ENCODE data around the gene CIAO2B.
A peak's percentile ranks its signal among the peaks of the same experiment; 100 is the strongest.
"Not testable (repeated sequence)": the region's sequence is repeated elsewhere in the genome, so short reads cannot be mapped to it uniquely, and the experiment has no call there.

The CIAO2B gene

DNA sequence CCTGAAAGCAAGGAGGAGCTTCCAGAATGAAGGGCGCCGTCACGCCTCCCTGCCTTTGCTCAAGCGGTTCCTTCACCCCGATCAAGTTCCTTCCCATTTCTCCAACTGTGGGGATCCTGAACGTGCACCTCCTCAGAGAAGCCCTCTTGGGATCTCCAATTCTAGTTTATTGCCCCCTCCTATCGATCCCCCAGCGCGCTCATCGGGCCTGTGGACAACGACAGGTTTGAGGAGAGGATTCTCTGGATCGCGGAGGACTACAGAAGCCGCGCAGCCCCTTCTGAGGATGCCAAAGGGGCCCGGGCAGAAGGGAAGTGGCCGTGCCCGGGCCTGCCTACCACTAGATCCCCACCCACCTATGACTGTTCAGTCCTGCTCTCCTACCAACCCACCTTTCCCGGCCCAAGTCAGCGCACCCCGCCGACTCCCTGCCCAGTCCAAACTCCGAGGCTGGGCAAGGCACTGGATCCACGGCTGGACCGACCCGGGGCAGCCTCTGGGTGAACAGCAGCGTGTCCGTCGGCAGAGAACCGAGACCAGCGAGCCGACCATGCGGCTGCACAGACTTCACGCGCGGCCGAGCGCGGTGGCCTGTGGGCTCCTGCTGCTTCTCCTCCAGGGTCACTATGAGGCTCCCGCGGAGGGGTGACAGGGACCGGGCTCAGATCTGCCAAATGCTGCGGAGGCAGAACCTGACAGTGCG, 14.1 kb upstream of the CIAO2B start:
- H3K4me3 Mint-ChIP-seq = no peak overlapping the region
- no peak overlapping the region for H3K27ac Mint-ChIP-seq
- peaks cover 10% of the 10 kb centered on the region for H3K9me3 Mint-ChIP-seq
- H3K4me1 Mint-ChIP-seq = peaks cover 39% of the 10 kb centered on the region
- H3K36me3 Mint-ChIP-seq (ENCODE audit: low read depth) = no peaks in the 10 kb centered on the region
- peaks cover 55% of the 10 kb centered on the region for H3K27me3 Mint-ChIP-seq (ENCODE audit: low read depth, poor library complexity)
- TF ChIP-seq, protein P1, sequence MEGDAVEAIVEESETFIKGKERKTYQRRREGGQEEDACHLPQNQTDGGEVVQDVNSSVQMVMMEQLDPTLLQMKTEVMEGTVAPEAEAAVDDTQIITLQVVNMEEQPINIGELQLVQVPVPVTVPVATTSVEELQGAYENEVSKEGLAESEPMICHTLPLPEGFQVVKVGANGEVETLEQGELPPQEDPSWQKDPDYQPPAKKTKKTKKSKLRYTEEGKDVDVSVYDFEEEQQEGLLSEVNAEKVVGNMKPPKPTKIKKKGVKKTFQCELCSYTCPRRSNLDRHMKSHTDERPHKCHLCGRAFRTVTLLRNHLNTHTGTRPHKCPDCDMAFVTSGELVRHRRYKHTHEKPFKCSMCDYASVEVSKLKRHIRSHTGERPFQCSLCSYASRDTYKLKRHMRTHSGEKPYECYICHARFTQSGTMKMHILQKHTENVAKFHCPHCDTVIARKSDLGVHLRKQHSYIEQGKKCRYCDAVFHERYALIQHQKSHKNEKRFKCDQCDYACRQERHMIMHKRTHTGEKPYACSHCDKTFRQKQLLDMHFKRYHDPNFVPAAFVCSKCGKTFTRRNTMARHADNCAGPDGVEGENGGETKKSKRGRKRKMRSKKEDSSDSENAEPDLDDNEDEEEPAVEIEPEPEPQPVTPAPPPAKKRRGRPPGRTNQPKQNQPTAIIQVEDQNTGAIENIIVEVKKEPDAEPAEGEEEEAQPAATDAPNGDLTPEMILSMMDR (IDR thresholded peaks at IDR 0.05) = no peak
- DNase-seq = peak; percentile 32

DNA sequence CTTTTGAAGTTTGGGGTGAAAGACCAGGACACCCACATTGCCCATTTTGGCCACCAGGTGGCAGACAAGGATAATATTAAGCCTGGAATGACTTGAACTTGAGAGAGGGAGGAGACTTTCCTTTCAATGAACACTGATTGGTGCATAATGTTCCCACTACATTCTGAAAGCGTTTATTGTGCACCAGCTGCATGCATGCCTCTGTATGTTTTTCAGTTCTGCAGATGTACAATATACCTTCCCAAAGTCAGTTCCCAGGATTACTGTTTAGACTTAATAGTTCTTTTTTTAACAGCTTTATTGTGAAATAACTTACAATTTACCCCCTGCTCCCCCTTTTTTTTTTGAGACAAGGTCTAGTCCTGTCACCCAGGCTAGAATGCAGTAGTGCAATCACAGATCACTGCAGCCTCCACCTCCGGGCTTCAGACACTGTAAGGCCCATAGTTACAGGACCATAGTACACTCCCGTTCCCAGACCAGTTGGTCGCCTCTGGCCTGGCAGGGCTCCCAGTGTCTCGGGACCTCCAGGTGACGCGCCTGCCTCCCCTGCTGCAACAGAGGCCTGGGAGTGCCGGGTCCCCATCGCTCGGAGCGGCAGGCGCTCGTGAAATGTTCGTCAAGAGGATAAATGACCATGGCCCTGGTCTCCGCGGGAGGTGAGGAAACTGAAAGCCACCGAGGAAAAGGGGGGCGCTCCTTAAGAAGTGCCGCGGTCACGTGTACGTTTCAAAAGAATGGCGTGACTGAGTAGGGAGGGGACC, 13.3 kb upstream of the CIAO2B start:
- peaks cover 55% of the 10 kb centered on the region for H3K27me3 Mint-ChIP-seq (ENCODE audit: low read depth, poor library complexity)
- H3K36me3 Mint-ChIP-seq (ENCODE audit: low read depth) = peaks cover 8% of the 10 kb centered on the region
- no peak overlapping the region for H3K4me3 Mint-ChIP-seq
- no peak overlapping the region for H3K27ac Mint-ChIP-seq
- peaks cover 33% of the 10 kb centered on the region for H3K4me1 Mint-ChIP-seq
- TF ChIP-seq, protein P1 (IDR thresholded peaks at IDR 0.05) = peak; percentile 81
- DNase-seq = peak; percentile 87
- H3K9me3 Mint-ChIP-seq = peaks cover 10% of the 10 kb centered on the region

DNA sequence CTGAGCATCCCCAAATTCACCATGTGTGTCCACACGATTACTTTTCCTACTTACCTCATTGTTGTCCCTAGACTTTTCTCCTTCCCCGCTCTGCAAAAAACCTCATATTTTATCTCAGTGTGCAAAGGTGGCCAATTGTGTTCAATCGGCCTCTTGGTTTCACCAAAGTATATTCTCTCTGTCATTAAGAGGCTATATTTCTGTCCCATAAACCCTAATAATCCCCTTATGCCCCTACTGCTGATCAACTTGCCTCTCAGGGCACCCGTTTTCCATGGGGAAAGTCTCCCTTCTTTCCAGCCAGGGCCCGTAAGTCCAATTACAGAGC, 12.7 kb upstream of the CIAO2B start:
- no peak for DNase-seq
- H3K36me3 Mint-ChIP-seq (ENCODE audit: low read depth) = peaks cover 13% of the 10 kb centered on the region
- peaks cover 33% of the 10 kb centered on the region for H3K4me1 Mint-ChIP-seq
- no peak overlapping the region for H3K4me3 Mint-ChIP-seq
- TF ChIP-seq, protein P1 (IDR thresholded peaks at IDR 0.05) = no peak
- peaks cover 50% of the 10 kb centered on the region for H3K27me3 Mint-ChIP-seq (ENCODE audit: low read depth, poor library complexity)
- no peak overlapping the region for H3K27ac Mint-ChIP-seq
- H3K9me3 Mint-ChIP-seq = peaks cover 8% of the 10 kb centered on the region

DNA sequence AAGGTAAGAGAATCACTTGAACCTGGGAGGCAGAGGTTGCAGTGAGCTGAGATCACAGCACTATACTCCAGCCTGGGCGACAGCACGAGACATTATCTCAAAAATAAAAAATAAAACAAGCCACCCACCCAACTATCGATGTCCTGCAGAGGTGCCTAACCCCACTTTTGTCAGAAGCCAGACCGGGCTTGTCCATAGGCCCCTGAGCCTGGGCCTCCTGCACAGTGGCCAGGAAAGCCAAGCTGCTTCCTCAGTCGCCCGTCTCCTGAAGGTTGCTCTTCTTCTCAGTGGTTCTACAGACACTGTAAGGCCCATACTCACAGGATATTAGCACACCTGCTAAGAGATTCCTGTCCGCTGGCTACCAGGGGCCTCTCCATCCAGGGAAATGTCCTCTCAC, 12.3 kb upstream of the CIAO2B start:
- DNase-seq = no peak
- Mint-ChIP-seq H3K27me3 (ENCODE audit: low read depth, poor library complexity) (peaks cover 46% of the 10 kb centered on the region), H3K27ac (no peak overlapping the region), H3K4me1 (peaks cover 33% of the 10 kb centered on the region), H3K36me3 (ENCODE audit: low read depth) (peaks cover 15% of the 10 kb centered on the region), H3K4me3 (no peak overlapping the region), H3K9me3 (peaks cover 4% of the 10 kb centered on the region)
- TF ChIP-seq, protein P1 (IDR thresholded peaks at IDR 0.05) = no peak

DNA sequence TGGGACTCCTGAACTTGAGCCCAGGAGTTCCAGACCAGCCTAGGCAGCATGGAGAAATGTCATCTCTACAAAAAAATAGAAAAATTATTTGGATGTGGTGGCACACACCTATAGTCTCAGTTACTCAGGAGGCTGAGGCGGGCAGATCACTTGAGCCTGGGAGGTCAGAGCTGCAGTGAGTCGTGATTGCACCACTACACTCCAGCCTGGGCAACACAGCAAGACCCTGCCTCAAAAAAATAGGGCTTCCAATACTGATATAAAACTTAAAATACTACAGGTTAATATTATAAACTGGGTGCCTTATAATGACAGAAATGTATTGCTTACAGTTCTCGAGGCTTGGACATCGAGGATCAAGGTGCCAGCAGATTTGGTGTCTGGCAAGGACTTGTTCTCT, 11.7 kb upstream of the CIAO2B start:
- H3K9me3 Mint-ChIP-seq = no peaks in the 10 kb centered on the region
- H3K4me1 Mint-ChIP-seq = peaks cover 33% of the 10 kb centered on the region
- DNase-seq = no peak
- H3K27me3 Mint-ChIP-seq (ENCODE audit: low read depth, poor library complexity) = peaks cover 45% of the 10 kb centered on the region
- H3K27ac Mint-ChIP-seq = no peak overlapping the region
- no peak overlapping the region for H3K4me3 Mint-ChIP-seq
- TF ChIP-seq, protein P1 (IDR thresholded peaks at IDR 0.05) = no peak
- H3K36me3 Mint-ChIP-seq (ENCODE audit: low read depth) = peaks cover 15% of the 10 kb centered on the region

DNA sequence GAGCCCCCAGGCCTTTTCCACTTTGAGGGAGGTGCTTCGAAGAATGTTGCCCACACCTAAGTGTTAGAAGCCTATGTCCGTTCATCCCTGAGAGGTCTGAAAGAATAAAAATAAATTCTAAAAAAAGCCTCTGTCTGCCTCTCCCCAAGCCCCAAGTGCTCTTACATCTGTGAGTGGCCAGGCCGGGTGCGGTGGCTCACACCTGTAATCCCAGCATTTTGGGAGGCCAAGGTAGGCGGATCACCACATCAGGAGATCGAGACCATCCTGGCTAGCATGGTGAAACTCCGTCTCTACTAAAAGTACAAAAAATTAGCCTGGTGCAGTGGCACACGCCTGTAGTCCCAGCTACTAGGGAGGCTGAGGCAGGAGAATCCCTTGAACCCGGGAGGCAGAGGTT, 10.8 kb upstream of the CIAO2B start:
- H3K27ac Mint-ChIP-seq = peak overlapping the region; percentile 42
- peaks cover 38% of the 10 kb centered on the region for H3K27me3 Mint-ChIP-seq (ENCODE audit: low read depth, poor library complexity)
- peaks cover 17% of the 10 kb centered on the region for H3K36me3 Mint-ChIP-seq (ENCODE audit: low read depth)
- not testable (repeated sequence) for H3K9me3 Mint-ChIP-seq, DNase-seq, H3K4me3 Mint-ChIP-seq
- H3K4me1 Mint-ChIP-seq = peaks cover 28% of the 10 kb centered on the region

Measured in nephron progenitor cell (in vitro differentiated cells).